CD4-positive, alpha-beta T cell treated with Interleukin-12 subunit alpha and Interleukin-12 subunit beta, for 1 hour (primary cell): ENCODE data around the gene ORC6.
"Not testable (repeated sequence)": the region's sequence is repeated elsewhere in the genome, so short reads cannot be mapped to it uniquely, and the experiment has no call there.

Experiments
- DNase-seq: peaks from one replicate; pipeline ENCODE4 v3.0.0-alpha.2; 2020

ORC6 gene

GRCh38 chr16:46689365-46690280 lies at the start of gene ORC6:
TSS of gene ORC6 (plus strand) at chr16:46689659. CDS start at chr16:46689706, 47 bp downstream.
- peak; percentile 96 for DNase-seq

GRCh38 chr16:46648656-46649055 lies 40.8 kb upstream of the ORC6 start:
- DNase-seq = no peak

DNA sequence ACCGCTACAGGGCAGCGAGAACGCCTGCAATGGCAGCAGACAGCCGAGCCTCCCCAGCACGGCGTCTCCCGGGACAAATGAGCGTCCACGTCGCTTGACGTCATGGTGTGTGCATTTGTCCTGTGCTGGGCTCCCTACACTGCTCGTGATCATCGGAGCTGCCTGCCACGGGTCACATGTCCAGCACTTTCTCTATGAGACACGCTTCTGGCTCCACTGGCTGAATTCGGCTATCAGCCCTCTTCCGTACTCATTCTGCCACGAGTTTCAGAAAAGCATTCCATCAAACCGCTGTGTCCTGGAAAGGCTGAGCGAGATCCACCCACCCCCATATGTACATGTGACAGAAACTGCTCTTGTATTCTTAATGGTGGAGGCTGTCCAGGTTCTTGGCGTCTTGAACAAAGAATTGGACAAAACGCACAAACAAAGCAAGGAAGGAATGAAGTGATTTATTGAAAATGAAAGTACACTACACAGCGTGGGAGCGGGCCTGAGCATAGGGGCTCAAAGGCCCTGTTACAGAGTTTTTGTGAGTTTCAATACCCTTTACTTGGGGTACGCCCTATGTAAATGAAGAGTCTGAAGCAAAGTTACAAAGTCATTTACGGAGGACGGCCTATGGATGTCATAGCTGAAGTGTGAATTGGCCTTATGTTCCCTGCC lies 39.7 kb upstream of the ORC6 start:
- DNase-seq = no peak

- no peak for DNase-seq
Measured at GRCh38 chr16:46650254-46650623, 39.2 kb upstream of the ORC6 start.

DNA sequence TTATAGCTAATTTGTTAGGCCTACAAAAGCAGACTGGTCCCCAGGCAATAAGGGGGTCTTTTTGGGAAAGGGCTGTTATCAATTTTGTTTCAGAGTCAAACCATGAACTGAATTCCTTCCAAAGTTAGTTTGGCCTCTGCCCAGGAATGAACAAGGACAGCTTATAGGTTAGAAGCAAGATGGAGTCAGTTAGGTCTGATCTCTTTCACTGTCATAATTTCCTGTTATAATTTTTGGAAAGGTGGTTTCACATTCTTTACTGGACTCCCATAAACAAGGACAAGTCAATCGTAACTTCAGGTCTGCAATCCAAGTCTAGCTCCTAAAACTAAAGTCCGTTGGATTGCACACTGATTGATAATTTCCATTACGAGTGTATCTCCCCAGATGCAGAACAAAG lies 38.2 kb upstream of the ORC6 start:
- no peak for DNase-seq

DNA sequence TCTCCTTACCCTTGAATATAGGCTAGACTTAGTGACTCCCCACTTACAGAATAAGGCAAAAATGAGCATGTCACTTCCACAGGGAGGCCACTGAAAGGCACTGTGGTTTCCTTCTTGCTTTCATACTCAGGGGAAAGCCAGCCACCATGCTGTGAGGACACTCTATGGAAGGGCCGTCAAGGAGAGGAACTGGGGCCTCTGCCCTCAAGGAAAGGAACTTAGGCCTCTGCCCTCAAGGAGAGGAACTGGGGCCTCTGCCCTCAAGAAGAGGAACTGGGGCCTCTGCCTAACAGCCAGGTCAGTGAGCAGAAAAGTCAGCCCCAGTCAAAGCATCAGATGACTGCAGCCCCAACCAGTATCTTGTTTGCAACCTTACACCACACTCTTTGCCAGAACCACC lies 30.5 kb upstream of the ORC6 start:
- DNase-seq = peak; percentile 29

GRCh38 chr16:46662123-46662522 lies 27.3 kb upstream of the ORC6 start:
- no peak for DNase-seq

DNA sequence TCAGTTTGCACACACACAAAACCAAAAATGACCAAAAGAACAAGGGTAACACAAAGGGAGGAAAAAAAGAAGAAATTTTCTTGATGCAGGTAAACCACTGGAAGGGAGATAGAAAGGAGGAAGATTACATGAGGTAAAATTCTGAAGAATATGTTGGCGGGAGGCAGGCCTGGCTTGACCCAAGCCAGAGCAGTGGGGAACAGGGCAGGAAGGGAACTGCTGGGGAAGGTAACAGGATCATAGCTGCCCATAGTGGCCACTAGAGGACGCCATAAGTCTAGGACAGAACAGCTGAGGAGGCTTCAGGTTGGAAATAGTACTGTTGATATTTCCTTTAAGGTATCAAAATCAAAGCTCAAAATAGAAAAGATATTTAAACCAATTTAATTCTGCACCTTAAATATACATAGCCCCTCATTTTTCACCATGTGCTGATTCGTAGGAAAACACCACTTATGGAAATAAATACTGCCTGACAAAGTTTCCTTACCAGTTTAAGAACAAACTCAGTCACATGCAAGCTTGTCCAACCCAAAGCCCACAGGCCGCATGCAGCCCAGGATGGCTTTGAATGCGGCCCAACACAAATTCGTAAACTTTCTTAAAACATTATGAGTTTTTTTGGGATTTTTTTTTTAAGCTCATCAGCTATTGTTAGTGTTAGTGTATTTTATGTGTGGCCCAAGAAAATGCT lies 16.0 kb upstream of the ORC6 start:
- peak; percentile 62 for DNase-seq

DNA sequence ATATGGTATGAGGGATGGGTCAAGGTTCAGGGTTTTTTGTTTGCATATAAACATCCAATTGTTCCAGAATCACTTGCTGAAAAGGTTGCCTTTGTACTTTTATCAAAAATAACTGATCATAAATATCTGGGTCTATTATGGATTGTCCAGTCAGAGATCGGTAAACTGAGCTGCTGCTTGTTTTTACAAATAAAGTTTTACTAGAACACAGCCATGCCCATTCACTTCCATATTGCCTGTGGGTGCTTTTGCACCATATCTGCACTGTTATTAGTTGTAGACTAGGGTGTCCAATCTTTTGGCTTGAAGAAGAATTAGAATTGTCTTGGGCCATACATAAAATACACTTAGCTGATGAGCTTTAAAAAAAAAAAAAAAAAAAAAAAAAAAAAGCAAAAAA lies 11.5 kb upstream of the ORC6 start:
- not testable (repeated sequence) for DNase-seq

DNA sequence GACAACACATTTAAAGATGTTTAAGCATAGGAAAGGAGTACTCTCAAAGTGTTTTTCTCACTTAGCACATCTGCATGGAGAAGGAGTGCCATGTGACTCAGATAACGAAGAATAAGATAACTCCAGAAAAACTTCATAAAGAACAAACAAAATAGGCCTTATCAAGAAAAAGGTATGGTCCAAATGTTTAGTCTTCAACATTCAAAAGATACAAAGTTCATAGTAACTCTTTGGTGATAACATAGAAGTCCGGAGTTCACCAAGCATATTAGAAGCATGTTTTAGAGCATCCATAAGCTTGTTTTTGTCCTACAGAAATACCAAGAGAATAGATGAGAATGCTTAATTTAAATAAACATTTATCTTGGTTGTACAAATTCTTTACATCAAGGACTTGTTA lies 7.6 kb upstream of the ORC6 start:
- DNase-seq = not testable (repeated sequence)

DNA sequence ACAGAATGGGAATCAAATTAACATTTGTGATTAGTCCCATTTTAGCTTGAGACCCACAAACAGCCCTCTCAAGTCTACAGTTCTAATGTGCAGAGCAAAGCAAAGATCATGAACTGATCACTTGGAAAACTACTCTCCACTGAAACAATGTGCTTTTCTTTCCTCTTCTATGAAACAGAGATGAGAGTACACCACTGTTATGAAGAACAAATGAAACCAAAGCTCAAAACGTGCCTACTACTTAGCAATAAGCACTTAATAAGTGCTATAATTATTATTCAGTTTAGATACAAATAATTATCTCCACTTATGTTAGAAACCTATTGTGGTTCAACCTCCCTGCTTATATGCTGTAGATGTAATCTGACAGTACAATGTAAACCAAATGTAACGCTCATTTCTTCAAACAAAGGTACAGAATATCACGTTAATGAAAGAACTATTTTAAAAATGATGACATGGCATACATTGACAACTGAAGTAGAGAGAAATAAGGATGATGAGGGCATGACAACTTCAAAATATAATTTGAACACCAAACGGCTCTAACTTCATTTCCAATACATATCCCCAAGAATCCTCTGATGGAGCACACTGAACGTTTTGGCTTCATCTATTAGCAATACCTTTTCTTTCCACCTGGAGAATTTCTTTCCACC lies 2.5 kb upstream of the ORC6 start:
- no peak for DNase-seq

DNA sequence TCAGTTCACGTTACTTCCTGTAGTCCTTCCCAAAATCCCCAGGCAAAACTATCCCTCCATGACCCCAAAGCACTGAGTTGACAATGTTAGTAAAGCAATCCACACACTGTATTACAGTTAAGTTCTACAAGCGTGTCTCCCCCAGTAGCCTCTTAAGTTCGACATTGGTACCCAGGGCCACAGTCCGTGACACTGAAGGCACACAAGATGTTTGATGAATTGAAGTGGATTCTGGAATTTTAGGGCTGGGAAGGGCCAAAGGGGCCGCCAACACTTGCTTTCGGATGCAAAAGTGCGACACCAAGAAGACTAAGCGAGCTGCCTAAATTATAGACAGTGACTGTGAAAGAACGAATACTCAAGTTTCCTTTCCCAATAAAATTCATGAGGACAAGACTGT lies 2.0 kb upstream of the ORC6 start:
- no peak for DNase-seq

- no peak for DNase-seq
Measured at GRCh38 chr16:46688101-46688653, 1.3 kb upstream of the ORC6 start.

GRCh38 chr16:46688654-46689364 lies 650 bp upstream of the ORC6 start, which contains the start of gene VPS35:
TSS of gene VPS35 (minus strand) at chr16:46689178. CDS start at chr16:46689133, 45 bp downstream.
- DNase-seq = peak; percentile 99

DNA sequence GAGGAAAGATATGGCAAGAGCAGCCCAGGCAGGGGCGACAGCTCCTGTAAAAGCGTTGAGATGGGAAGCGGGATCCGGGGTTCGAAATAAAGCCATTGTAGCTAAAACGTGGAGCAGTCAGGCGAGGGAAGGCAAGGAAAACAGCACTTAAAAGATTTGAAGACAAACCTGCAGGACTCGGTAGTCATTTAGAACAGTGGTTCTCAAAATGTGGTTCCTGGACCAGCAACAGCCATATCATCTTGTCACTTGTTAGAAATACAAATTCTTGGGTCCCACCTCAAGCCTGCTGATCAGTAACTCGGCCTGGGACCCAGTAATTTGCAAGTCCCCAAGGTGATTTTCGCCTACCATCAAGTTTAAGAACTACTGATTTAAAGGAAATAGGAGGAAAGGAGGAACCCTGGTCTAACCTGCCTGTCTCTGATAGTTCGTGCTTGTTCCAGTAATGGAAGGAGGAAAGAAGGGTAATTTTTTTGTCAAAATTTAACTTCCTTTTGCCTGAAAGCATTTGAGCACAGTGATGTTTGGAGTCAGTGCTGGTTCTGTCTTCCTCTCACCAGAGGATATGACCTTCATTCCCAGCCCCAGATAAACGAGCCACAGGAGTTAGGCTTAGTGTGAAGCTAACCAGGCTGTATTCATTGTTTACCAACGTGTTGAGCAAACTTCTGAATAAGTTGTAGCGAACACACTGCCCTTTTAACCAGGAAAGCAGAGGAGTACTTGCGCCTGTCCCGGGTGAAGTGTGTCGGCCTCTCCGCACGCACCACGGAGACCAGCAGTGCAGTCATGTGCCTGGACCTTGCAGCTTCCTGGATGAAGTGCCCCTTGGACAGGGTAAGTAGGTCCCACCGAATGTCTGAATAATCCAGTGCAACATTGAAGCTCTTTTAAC lies 1.1 kb downstream of the ORC6 start:
- DNase-seq = no peak

DNA sequence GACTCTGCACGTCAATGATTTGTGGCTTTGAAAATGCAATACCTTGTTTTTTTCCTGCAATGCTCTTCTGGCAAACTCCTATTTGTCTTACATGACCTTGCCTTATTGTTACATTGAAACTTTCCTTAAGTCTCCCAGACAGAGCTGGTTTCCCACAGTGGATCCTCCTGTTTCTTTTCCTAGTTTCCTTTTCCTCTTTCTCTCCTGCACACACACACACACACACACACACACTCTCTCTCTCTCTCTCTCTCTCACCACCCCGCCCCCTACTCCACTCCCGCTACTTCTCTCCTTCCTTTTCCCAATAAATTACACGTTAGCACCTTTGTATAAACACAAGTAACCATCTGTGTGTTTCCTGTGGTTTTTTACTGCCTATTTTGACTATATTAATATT lies 2.3 kb downstream of the ORC6 start:
- DNase-seq = no peak

- DNase-seq = no peak
Measured at GRCh38 chr16:46693598-46693997, 4.1 kb downstream of the ORC6 start.

- DNase-seq = no peak
Measured at GRCh38 chr16:46695937-46696336, 6.5 kb downstream of the ORC6 start.

GRCh38 chr16:46696957-46697356 lies 7.5 kb downstream of the ORC6 start:
- DNase-seq = no peak

DNA sequence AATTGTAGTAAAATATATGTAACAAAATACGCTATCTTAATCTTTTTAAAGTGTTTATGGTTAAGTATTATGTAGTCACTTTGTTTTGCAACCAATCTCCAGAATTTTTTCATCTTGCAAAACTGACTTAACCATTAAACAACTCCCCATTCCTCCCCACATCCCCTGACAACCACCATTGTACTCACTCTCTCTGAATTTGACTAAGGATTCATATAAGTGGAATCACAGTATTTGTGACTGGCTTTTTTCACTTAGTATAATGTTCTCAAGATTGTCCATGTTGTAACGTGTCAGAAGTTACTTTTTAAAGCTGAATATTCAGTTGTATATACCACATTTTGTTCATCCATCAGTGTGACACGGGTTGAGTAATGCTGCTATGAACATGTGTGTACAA lies 10.6 kb downstream of the ORC6 start:
- no peak for DNase-seq

DNA sequence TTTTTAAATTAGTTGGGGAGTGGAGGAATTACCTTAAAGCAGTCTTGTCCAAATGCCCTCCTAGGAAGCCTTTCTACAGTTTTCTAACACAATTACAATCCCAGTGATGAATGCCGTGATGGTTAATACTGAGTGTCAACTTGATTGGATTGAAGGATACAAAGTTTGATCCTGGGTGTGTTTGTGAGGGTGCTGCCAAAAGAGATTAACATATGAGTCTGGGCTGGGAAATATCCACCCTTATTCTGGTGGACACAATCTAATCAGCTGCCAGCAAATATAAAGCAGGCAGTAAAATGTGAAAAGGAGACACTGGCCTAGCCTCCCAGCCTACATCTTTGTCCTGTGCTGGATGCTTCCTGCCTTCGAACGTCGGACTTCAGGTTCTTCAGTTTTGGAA lies 12.2 kb downstream of the ORC6 start:
- DNase-seq = no peak
